ENCODE data around the gene DSP. TPM values are rescaled to one million over a fixed set of nuclear protein-coding genes. Genes with fewer than 3 reads are reported as not detected.

The DSP gene
- total and polyA plus RNA-seq, 2 of the 13 experiments (the other 11 are each of a cell fraction or from before 2014, with no cell fraction given), result 89.8 to 117 TPM

GRCh38 chr6:7561153-7561964 lies 19.9 kb downstream of the DSP start (continued):
- no peak for TF ChIP-seq ZNF570 (CRISPR knock-in tag; IDR thresholded peaks at IDR 0.05; ENCODE audit: borderline replicate concordance)
- TF ChIP-seq E2F1 (CRISPR knock-in tag; IDR thresholded peaks at IDR 0.05), result no peak
- peak; percentile 63 for TF ChIP-seq ZNF781 (CRISPR knock-in tag; IDR thresholded peaks at IDR 0.05; ENCODE audit: borderline replicate concordance, not compliant biosample characterization)
- no peak for TF ChIP-seq GLI4 (CRISPR knock-in tag; IDR thresholded peaks at IDR 0.05; ENCODE audit: borderline replicate concordance)
- peak; percentile 82 for TF ChIP-seq KDM1A (CRISPR knock-in tag; IDR thresholded peaks at IDR 0.05)
- peak; percentile 69; the same call in 1 of the 2 replicates for TF ChIP-seq SNAPC4 (CRISPR knock-in tag; IDR thresholded peaks at IDR 0.05)
- TF ChIP-seq MTA1 (CRISPR knock-in tag; IDR thresholded peaks at IDR 0.05; ENCODE audit: borderline replicate concordance), result peak; percentile 98
- TF ChIP-seq ZNF724P (CRISPR knock-in tag; IDR thresholded peaks at IDR 0.05; ENCODE audit: borderline replicate concordance), result peak; percentile 91; the same call in 1 of the 2 replicates
- TF ChIP-seq ZNF225 (CRISPR knock-in tag; IDR thresholded peaks at IDR 0.05), result 0 out of 2 replicates have a peak, but pooled peaks have one; percentile 50
- peak; percentile 80; the same call in 1 of the 2 replicates for TF ChIP-seq ZBED4 (CRISPR knock-in tag; IDR thresholded peaks at IDR 0.05; ENCODE audit: borderline replicate concordance)
- peak; percentile 93; the same call in 1 of the 2 replicates for TF ChIP-seq MEF2D (CRISPR knock-in tag; IDR thresholded peaks at IDR 0.05)
- TF ChIP-seq ZNF572 (CRISPR knock-in tag; IDR thresholded peaks at IDR 0.05), result no peak
- peak; percentile 72; the same call in 1 of the 2 replicates for TF ChIP-seq NR2F2 (IDR thresholded peaks at IDR 0.05; ENCODE audit: borderline replicate concordance, low read depth)
- TF ChIP-seq KMT2A (CRISPR knock-in tag; IDR thresholded peaks at IDR 0.05), result peak; percentile 87
- peak; percentile 87; the same call in 1 of the 2 replicates for TF ChIP-seq ZNF576 (CRISPR knock-in tag; IDR thresholded peaks at IDR 0.05)
- peak; percentile 93 for TF ChIP-seq MEIS2 (CRISPR knock-in tag; IDR thresholded peaks at IDR 0.05)
- TF ChIP-seq ZBTB1 (CRISPR knock-in tag; IDR thresholded peaks at IDR 0.05; ENCODE audit: borderline replicate concordance), result no peak
- TF ChIP-seq TAF15 (IDR thresholded peaks at IDR 0.05; ENCODE audit: low read depth, low read length, poor library complexity, severe bottlenecking), result no peak
